SK-N-SH (cell line): ENCODE data around the gene CYP4F12.
A peak's percentile ranks its signal among the peaks of the same experiment; 100 is the strongest.

Experiments used
- EP300 ChIP-seq, 2 experiments: IDR thresholded peaks; 2 replicates each; pipeline versions ENCODE4 v1.4.0 to v1.6.1; 2012; ENCODE audit warnings: borderline replicate concordance in 1 of 2, low read depth in 1 of 2, low read length in 1 of 2
- RAD21 ChIP-seq: IDR thresholded peaks from 2 replicates; pipeline ENCODE4 v1.6.1; 2012; ENCODE audit warnings: mild to moderate bottlenecking, low read length
- SMC3 ChIP-seq: IDR thresholded peaks from 2 replicates; pipeline ENCODE4 v1.6.1; 2012; ENCODE audit warnings: low read depth, low read length, improper control_type of control experiment
- TAF1 ChIP-seq: IDR thresholded peaks from 2 replicates; pipeline ENCODE4 v1.6.1; 2012; ENCODE audit warnings: low read depth, mild to moderate bottlenecking, low read length, moderate library complexity, borderline replicate concordance
- TF ChIP-seq, protein P1 (sequence below): IDR thresholded peaks from 2 replicates; pipeline ENCODE4 v1.4.0; 2012; ENCODE audit warnings: low read depth, borderline replicate concordance

DNA sequence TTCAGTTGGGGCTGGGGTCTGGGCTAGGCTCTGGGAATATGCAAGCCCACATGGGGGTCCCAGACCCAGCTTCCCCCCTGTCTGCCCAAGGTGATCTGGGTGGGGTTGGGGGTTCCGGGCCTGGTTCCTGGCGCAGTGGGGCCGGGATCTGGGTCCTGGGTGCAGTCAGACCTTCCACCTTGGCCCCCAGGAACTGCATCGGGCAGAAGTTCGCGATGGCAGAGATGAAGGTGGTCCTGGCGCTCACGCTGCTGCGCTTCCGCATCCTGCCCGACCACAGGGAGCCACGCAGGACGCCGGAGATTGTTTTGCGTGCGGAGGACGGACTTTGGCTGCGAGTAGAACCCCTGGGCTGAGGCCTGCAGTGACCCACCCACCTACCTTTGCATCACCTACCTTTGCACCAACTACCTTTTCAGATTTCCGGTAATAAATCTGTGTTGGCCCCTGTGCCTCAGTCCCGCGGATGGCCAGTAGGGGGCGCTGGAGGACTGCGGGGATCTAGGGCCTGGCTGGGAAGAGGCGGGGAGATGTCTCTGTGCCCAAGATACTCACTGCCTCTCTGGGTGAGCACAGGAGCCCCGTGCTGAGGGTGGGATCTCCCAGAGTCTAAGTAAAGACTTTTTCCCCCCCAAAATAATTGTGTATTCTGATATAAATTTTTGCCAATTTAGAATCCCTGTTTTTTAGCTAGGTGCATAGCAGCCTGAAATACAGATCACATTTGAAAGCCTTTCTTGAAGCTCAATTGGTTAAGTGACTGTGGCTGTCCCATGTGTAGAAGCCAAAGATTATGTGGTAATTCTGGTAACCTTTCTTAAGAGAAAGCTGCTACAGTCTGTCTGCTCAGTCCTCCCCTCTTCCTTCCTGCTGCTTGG lies 43.6 kb upstream of the CYP4F12 start:
- TF ChIP-seq, protein P1, sequence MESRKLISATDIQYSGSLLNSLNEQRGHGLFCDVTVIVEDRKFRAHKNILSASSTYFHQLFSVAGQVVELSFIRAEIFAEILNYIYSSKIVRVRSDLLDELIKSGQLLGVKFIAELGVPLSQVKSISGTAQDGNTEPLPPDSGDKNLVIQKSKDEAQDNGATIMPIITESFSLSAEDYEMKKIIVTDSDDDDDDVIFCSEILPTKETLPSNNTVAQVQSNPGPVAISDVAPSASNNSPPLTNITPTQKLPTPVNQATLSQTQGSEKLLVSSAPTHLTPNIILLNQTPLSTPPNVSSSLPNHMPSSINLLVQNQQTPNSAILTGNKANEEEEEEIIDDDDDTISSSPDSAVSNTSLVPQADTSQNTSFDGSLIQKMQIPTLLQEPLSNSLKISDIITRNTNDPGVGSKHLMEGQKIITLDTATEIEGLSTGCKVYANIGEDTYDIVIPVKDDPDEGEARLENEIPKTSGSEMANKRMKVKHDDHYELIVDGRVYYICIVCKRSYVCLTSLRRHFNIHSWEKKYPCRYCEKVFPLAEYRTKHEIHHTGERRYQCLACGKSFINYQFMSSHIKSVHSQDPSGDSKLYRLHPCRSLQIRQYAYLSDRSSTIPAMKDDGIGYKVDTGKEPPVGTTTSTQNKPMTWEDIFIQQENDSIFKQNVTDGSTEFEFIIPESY, result no peak
- TF ChIP-seq TAF1 (no peak), EP300 (IDR thresholded peaks at IDR 0.05; ENCODE audit: borderline replicate concordance in 1 of 2, low read depth in 1 of 2, low read length in 1 of 2) (no peak), SMC3 (peak; percentile 56), RAD21 (peak; percentile 81)
